Esophagus muscularis mucosa (tissue), 4 donors: ENCODE measurements around the gene NINJ2. TPM values are rescaled to one million over a fixed set of nuclear protein-coding genes. Genes with fewer than 3 reads are reported as not detected.
"Not testable (repeated sequence)": the region's sequence is repeated elsewhere in the genome, so short reads cannot be mapped to it uniquely, and the experiment has no call there.

Experiments
- DNase-seq: peaks from one replicate; pipeline ENCODE4 v3.0.0-alpha.2; 2017; ENCODE audit errors: extremely low spot score
- H3K27ac ChIP-seq, 4 donors: fragments of 200-600 bp; sonication (generic); replicated peaks in 1 of 4; 1 replicate in 3 of 4; 2 replicates in 1 of 4; pipeline ENCODE4 v1.5.1; 2016 to 2019; ENCODE audit warnings: mild to moderate bottlenecking in 1 of 4
- H3K27me3 ChIP-seq, 4 donors: fragments of 200-600 bp; sonication (generic); one replicate each; pipeline versions ENCODE4 v1.5.1 to v1.6.0; 2016 to 2019
- H3K36me3 ChIP-seq, 4 donors: fragments of 200-600 bp; sonication (generic); one replicate each; pipeline ENCODE4 v1.5.1; 2016 to 2019
- H3K4me1 ChIP-seq, 4 donors: fragments of 200-600 bp; sonication (generic); one replicate each; pipeline ENCODE4 v1.5.1; 2016 to 2019
- H3K4me3 ChIP-seq, 4 donors: fragments of 200-600 bp; sonication (generic); 1 replicate in 2 of 4; 2 replicates in 2 of 4; pipeline ENCODE4 v1.5.1; 2016 to 2019; ENCODE audit warnings: mild to moderate bottlenecking in 4 of 4, moderate library complexity in 1 of 4
- H3K9me3 ChIP-seq, 4 donors: fragments of 200-600 bp; sonication (generic); 1 replicate in 3 of 4; 2 replicates in 1 of 4; pipeline ENCODE4 v1.5.1; 2016 to 2019
- CTCF ChIP-seq, 3 experiments: fragments of 200-600 bp in 2 of 3; fragments of 450-650 bp in 1 of 3; sonication (generic) in 2 of 3; IDR thresholded peaks; one replicate each; pipeline ENCODE4 v1.5.1; 2017 to 2019; ENCODE audit warnings: antibody characterized with exemption in 3 of 3, mild to moderate bottlenecking in 2 of 3, moderate library complexity in 1 of 3
- EP300 ChIP-seq: sonication (generic); formaldehyde crosslinking; IDR thresholded peaks from one replicate; pipeline ENCODE4 v1.6.1; 2017; ENCODE audit warnings: antibody characterized with exemption
- POLR2A ChIP-seq: fragments of 450-650 bp; IDR thresholded peaks from one replicate; pipeline ENCODE4 v1.6.1; 2017; ENCODE audit warnings: antibody characterized with exemption, moderate library complexity, mild to moderate bottlenecking, low read depth
- POLR2AphosphoS5 ChIP-seq, 2 donors: sonication (generic); formaldehyde crosslinking; IDR thresholded peaks; one replicate each; pipeline ENCODE4 v1.6.1; 2017; ENCODE audit warnings: antibody characterized with exemption in 2 of 2
- WGBS: methylation state at CpG from one replicate; pipeline ENCODE4 v1.1.5; 2018; 5-methylcytosine and 5-hydroxymethylcytosine counted together
- intact Hi-C: fragments of 100-400 bp; cut with DNase I; formaldehyde crosslinking; loops from one replicate; pipeline ENCODE4 v1.15.1; 2023
- total RNA-seq, 4 donors: library from RNA; depleted of rRNA; stranded (reverse); fragments of >200 nt; gene quantifications; one replicate each; pipeline versions ENCODE4 v1.1.0 to v1.2.1, GENCODE V29; 2016

NINJ2 gene, protein sequence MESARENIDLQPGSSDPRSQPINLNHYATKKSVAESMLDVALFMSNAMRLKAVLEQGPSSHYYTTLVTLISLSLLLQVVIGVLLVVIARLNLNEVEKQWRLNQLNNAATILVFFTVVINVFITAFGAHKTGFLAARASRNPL
- total RNA-seq, result 10 to 100 TPM in 1 of 4 donors, 1 to 10 TPM in 3; 2.9 to 11.1 (median 7.1) TPM

GRCh38 chr12:663293-663871 is at the start of gene NINJ2:
Gene NINJ2, minus strand, starts transcription at chr12:663445. Its CDS starts 85 bp downstream, at chr12:663360.
- peaks cover 0 to 3% (median 0%) of the 10 kb centered on the region in 4 donors for H3K27me3 ChIP-seq
- 49% methylated on average over 16 of the region's 17 CpGs for WGBS
- peak within 1 kb of the TSS; percentile 16 to 61 (median 44) for H3K27ac ChIP-seq

DNA sequence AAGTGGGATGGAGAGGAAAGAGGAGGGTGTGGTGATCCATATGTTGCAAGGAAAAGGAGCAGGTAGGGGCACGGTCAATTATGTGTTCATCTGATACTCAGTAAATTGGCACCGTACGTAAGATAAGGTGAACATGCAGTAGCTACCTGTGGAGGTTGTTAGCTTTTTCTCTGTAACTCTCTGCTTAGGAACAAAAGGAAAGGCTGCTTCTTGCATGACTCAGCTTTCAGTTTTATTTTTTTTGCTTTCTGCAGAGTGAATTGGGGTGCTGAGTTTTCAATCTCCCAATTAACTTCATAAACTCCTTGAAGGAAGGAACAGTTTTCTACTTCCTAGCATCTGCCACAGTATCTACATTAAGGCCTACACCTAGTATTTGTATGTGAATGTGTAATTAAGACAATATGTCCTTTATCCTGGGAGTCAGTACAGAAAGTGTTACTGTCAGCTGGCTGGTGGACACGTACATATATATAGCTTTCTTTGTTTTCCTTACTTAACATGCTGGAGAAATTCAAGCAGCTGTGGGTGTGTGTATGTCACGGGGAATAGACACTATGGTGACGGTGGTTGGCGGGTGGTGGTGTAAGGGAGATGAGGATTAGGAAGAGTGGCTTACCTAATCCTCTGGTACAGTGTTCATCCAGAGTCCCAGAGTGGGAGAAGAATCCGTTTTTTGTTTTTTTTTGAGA is 49.1 kb upstream of the NINJ2 start:
- Histone ChIP-seq H3K27me3 (no peaks in the 10 kb centered on the region), H3K9me3 (no peaks in the 10 kb centered on the region), H3K4me3 (no peak overlapping the region), H3K4me1 (no peaks in the 10 kb centered on the region), H3K36me3 (no peaks in the 10 kb centered on the region), H3K27ac (no peak overlapping the region)
- intact Hi-C loops, result no loop called here
- 73% methylated on average over 8 of the region's 8 CpGs for WGBS
- TF ChIP-seq EP300 (no peak), POLR2AphosphoS5 (IDR thresholded peaks at IDR 0.05) (no peak), POLR2A (no peak), CTCF (IDR thresholded peaks at IDR 0.05) (no peak)
- DNase-seq, result no peak

More at GRCh38 chr12:663293-663871, at the start of gene NINJ2:
- DNase-seq, result no peak
- H3K9me3 ChIP-seq, result no peaks in the 10 kb centered on the region
- peak within 1 kb of the TSS; percentile 22 to 40 (median 30) for H3K4me3 ChIP-seq
- intact Hi-C loops, result no loop called here
- no peaks in the 10 kb centered on the region for H3K36me3 ChIP-seq
- TF ChIP-seq POLR2A, result no peak
- peaks cover 16 to 28% (median 19%) of the 10 kb centered on the region in 4 donors for H3K4me1 ChIP-seq

DNA sequence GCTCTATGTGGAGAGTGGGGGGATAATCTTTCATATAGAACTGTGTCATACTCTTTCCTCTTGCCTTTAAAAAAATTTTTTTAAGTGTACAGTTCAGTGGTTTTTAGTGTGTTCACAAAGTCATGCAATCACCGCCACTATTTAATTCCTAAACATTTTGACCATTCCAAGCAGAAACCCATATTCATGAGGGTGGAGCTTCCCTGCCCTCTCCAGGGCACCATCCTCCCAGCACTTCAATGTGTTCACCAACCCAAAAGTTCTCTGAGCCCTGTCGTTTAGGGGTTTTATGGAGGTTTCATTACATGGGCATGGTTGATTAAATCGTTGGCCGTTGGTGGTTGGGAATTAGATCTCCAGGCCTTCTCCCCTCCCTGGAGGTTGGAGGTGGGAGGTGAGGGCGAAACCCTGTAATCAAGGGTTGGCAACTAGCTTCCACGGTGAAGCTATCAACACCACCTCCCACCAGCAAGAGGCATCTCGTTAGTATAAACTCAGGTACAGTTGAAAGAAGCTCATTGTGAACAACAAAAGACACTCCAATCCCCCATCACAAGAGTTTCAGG is 46.3 kb upstream of the NINJ2 start:
- H3K4me1 ChIP-seq, result peaks cover 0 to 2% (median 0%) of the 10 kb centered on the region in 4 donors
- no peaks in the 10 kb centered on the region for H3K27me3 ChIP-seq
- H3K9me3 ChIP-seq, result no peaks in the 10 kb centered on the region
- 97% methylated on average over 7 of the region's 7 CpGs for WGBS
- H3K27ac ChIP-seq, result no peak overlapping the region
- no peak for TF ChIP-seq POLR2AphosphoS5 (IDR thresholded peaks at IDR 0.05)
- no peak for TF ChIP-seq POLR2A
- no peak for TF ChIP-seq EP300
- no peak for TF ChIP-seq CTCF (IDR thresholded peaks at IDR 0.05)
- H3K36me3 ChIP-seq, result no peaks in the 10 kb centered on the region
- no peak for DNase-seq
- intact Hi-C loops, result no loop called here
- no peak overlapping the region for H3K4me3 ChIP-seq

GRCh38 chr12:708084-708483 is 44.8 kb upstream of the NINJ2 start:
- H3K27me3 ChIP-seq, H3K4me3 ChIP-seq, H3K36me3 ChIP-seq, H3K4me1 ChIP-seq, H3K9me3 ChIP-seq, H3K27ac ChIP-seq, intact Hi-C loops, DNase-seq: not testable (repeated sequence)
- WGBS, result 77% methylated on average over 2 of the region's 3 CpGs

GRCh38 chr12:704516-705242 is 41.4 kb upstream of the NINJ2 start:
- DNase-seq, result no peak
- 84% methylated on average over 5 of the region's 5 CpGs for WGBS
- Histone ChIP-seq H3K9me3 (no peaks in the 10 kb centered on the region), H3K4me1 (peaks cover 0 to 8% (median 0%) of the 10 kb centered on the region in 4 donors), H3K4me3 (no peak overlapping the region), H3K36me3 (no peaks in the 10 kb centered on the region), H3K27ac (no peak overlapping the region), H3K27me3 (no peaks in the 10 kb centered on the region)
- TF ChIP-seq POLR2AphosphoS5 (IDR thresholded peaks at IDR 0.05) (no peak), POLR2A (no peak), CTCF (IDR thresholded peaks at IDR 0.05) (no peak), EP300 (no peak)
- intact Hi-C loops, result no loop called here
